HG03175 (cell line): ENCODE measurements around the gene EMP1.

ENCODE experiments used
- ATAC-seq: cut with Tn5 transposase; IDR thresholded peaks from one replicate; pipeline ENCODE4 v1.9.1; 2021; ENCODE audit warnings: mild to moderate bottlenecking, moderate library complexity; ENCODE audit not compliant: unreplicated experiment

EMP1 gene

DNA sequence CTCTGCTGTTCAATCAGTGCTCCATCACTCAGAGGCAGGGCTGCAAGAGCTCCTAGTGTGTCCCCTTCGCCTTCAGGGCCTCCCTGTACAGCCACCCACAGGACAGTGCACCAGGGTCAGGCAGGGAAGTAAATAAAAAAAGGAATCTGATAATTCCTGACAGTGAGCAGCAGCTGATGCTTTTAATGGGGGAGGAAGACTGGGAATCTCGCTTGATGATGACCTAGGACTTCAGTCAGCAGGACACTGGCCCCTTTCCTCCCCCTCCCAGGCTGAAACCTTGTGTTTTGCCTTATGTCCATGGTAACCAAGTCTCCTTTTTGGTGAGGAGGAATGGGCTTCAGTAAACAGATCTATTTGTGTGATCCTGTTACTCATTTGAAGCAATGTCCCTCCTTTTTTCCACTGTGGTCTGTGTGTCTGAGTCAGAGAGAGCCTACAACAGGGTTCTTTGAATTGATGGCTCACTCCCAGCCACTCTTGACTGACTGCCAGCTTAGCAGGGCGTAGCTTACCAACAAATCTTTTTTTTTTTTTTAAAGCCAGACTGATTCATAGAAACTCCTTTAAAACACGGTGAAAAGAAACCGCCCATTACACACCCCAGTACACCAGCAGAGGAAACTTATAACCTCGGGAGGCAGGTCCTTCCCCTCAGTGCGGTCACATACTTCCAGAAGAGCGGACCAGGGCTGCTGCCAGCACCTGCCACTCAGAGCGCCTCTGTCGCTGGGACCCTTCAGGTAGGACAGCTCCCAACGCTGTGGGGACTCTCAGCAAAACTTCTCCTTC, at the start of gene EMP1:
EMP1 (plus strand) TSS at position 597 of the 792 bp plus-strand sequence. CDS start 14,785 bp downstream, outside the sequence.
- peak; percentile 85 for ATAC-seq

DNA sequence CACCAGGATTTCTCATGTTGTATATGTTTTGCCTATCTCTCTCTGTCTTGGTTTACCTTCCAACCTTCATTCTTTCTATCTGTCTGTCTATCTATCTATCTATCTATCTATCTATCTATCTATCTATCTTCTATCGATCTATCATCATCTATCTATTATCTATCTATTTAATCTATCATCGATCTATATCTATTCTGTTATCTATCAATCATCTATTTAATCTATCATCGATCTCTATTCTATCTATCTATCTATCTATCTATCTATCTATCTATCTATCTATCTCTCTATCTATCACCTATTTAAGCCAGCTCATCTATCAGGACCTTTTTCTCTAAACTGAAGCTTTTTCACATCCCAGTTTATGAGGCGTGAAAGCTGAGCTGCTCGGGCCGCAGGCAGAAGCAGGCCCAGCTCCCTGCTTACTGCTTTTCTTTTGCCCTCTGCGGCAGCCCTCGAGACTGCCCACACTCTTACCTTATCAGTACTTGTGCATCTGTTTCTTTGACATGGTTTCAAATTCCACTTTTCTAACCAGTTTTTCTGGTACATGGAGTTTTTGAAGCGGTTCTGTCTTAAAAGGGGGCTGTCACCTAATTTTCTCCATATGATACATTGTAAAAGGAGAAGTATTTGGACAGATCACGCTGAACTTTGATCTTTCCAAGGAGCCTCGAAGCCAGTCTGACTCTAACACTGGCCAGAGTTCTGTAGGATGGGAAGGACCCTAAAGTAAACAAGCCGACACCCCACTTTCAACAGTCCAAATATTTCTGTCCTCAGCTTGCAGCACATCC, 48.6 kb upstream of the EMP1 start:
- ATAC-seq, result no peak

DNA sequence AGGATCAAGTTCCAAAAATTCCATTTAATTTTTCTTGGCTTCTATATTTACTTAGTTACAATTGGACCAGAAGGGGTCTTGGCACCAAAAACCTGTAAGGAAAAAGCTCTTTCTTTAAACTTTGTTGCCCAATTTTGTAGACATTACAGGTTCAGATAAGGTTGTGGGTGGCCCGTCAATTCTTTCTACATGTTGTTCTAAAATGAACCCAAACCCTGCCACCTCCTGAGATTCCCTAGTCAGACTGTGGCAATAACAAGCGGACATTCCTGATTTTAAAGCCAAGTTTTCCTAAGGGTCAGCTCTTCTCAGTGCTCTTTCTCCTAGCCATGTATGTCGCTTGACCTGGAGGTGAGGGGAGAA, 48.1 kb upstream of the EMP1 start:
- no peak for ATAC-seq

DNA sequence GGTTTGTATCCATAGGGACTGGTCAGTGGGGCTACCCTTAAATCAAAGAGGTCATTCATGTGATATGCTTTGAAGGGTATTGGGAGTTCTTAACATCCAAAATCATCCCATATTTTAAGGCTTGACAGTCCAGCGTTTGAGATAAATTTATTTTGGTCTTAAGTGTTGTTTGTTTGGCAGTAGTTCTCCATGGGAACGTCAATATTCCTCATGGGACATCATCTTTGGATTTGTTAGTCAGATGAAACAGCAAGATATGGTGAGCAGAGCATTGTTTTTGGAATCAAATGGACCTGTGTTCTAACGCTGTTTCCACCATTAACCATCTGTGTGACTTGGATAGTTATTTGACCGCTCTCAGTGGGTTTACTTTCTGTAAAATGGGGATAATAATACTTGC, 47.1 kb upstream of the EMP1 start:
- ATAC-seq, result no peak

DNA sequence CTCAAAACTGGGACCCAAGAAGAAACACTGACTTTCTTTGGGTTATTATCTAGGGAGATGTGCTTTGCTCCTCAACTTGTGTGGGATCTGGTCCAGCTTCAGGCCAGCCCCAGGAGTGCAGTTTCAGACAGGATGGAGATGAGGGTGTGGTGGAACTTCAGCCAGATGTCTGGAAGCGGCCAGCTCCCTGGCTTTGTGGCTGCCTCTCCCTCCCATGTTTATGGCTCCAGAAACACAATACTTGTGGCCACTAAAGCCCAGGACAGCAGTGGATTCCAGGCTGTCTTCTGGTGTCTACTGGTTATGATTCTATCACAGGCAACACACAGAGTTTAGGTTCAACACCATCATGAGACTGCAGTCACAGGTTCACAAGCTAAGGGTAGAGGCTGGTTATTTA, 44.2 kb upstream of the EMP1 start:
- no peak for ATAC-seq

GRCh38 chr12:13152756-13153155, 43.8 kb upstream of the EMP1 start:
- no peak for ATAC-seq

DNA sequence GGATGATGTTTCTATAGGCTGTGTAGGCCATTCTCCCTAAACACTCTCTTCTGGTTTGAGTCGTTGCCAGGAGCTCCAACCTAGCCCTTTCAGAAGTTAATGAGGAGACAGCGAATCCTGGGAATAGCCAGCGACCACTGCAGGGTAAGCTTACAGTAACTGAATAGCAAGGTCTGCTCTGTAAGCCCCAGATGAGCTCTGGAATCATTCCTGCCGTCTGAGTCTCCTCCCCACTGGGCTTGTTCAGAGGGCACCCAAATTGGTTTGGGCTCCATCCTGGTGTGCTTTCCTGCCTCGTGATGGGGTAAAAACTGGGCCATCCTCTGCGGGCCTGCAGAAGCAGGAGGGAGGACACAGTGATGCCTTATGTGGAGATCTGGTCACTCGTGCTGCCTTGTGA, 43.3 kb upstream of the EMP1 start:
- ATAC-seq, result no peak

DNA sequence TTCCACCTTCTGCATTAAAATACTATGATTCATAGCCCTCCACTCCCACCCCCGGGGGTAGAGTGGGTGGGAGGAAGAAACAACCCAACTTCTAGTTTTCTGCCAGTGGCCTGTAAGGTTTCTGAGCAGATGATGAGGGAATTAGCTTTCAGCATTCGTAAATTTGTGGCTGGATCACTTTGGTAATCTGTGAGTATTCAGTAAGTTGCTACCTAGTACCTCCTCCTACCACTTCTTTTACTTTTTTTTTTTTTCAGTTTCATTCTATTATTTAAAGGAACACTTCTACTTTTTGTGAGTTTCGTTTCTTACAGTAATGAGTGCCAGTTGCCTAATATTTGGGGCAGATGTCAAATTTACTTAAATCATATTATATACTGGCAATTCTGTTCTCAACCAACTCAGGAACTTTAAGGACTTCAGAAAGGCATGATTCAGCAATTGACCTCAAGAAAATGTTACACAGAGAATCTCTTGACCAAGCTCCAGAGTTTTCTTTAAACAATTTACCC, 42.4 kb upstream of the EMP1 start:
- ATAC-seq, result no peak

DNA sequence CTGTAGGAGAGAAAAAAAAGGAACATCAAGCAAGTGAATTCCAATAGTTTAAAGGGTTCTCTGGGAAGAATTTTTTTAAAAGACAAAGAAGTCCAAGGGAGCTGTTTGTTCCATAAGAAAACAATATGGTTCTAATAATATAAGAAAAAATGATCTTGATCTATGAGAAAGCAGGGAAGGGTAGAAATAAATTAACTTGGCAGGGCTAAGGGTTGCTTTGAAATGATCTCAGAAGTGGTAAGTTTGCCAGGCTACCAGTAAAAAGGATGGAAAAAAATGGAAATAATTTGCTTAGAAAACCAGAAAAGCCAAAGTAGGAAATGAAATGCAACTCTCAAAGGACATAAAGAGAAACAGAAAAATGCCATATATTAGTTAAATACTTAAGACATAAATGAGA, 41.7 kb upstream of the EMP1 start:
- ATAC-seq, result no peak

GRCh38 chr12:13156277-13156676, 40.2 kb upstream of the EMP1 start:
- ATAC-seq, result no peak

- ATAC-seq, result no peak
Measured at GRCh38 chr12:13161172-13161571, 35.4 kb upstream of the EMP1 start.

GRCh38 chr12:13162904-13163303, 33.6 kb upstream of the EMP1 start:
- no peak for ATAC-seq

GRCh38 chr12:13163868-13164635, 32.5 kb upstream of the EMP1 start:
- ATAC-seq, result no peak

DNA sequence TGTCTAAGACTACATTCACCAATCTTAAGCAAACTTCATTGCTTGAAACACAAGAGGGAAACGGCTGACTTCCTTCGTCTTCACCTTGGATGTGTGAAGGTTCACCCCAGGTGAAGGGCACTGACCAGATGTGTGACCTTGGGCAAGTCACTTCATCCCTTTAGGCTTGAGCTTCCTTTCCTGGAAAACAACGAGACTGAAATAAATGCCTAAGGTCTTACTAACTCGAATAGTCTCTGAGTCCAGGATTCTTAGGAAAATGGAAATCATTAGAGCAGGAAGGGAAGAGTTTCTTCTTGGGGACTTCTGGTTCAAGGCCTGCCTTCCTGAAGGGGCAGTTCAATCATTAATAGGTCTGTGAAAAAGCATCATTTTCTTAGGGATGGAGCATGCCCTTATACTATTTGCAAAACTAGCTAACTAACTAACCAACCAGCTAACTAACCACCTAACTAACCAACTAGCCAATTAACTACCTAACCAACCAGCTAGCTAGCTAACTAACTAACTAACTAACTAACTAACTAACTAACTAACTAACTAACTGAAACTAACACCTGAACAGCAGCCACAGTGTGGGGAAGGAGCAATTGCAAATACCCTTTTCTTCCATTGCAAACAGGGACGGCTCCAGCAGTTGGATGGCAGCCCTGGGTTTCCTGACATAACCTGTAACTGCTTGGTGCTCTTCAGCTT, 31.5 kb upstream of the EMP1 start:
- ATAC-seq, result no peak

DNA sequence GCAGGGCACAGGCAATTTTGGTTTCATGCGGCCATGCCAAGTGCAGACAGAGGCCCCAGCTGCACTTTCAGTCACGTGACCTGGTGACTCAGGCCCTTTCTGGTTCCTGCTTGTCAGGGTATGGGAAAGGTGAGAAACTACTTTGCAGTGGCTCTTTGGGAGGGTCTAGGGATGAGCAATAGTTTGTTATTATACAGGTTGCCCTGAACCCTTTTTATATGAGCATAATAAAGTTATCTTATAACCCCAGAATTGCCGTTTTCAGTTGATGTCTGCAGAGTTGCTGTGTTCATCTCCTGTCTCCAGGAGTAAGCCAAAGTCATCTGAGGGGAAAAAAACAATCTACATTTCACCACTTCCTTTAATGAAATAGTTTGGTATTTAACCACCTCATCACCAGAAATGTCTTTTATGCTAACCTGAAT, 30.9 kb upstream of the EMP1 start:
- peak; percentile 74 for ATAC-seq

DNA sequence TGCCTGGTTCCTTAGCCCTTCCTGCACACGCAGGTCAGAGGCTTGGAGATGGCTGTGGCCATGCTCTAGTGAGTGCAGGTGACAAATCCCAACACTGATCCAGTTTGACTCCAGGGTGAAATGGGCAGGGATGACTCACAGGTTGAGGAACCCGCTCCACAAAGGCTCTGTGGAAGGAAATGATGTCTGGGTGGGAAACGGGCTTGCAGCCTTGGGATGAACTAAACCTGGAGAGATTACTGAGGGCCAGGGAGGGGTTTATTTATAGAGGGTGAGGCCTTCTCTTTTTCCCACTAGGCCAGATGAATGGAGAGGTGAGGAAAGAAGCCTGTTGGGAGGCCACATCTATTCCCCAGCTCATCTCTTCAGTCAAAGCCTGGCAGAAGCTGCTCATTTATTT, 29.3 kb upstream of the EMP1 start:
- ATAC-seq, result no peak

DNA sequence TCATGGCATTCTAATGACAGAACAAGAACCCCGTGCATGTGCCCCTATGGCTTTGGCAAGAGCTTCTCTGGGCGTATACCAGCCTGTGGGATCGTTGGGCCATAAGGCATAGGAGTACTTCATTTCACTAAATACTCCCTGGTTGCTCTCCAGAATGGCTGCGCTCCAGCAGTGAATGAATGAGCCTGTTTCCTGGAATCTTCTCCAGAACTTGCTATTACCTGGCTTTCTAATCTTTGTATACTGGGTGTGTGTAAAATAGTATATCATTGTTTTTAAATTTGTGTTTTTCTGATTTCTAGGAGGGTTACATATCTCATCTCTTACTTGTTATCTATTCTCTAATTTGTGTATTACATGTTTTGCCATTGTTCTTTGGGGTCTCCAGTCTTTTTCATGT, 28.6 kb upstream of the EMP1 start:
- no peak for ATAC-seq

- ATAC-seq, result no peak
Measured at GRCh38 chr12:13169272-13169671, 27.3 kb upstream of the EMP1 start.

DNA sequence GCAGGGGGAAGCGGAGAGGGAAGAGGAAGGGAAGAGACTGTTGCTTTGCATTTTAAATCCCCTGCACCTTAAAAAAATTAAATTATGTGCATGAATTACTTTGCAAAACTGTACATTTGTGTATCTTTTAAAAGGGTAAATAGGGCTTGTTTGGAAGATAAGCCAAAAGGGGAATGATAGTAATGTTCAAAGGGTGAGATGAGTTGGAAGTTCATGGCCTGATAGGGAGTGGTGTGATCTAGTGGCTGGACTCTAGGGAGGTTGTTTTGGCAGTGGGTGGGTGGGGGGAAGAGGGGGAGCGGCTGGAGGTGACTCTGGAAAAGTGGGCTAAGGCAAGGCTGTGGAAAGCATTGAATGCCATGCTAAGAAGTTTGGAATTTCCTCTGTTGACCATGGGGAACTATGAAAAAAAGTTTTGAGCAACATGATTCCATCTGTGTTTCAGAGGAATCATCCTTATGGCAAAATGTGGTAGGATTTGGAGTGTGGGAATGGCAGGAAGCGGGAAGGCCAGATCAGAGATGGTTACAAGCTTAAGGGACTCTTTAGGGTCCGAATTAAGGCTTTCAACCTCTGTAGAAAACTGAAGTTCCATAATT, 25.5 kb upstream of the EMP1 start:
- no peak for ATAC-seq
